ENCODE results near the gene PTPMT1. TPM values are rescaled to one million over a fixed set of nuclear protein-coding genes. Genes with fewer than 3 reads are reported as not detected.

The PTPMT1 gene
- total RNA-seq, 2 donors from 2014 or later, result 20.4 to 37.5 TPM

GRCh38 chr11:47616726-47617416, 51.5 kb downstream of the PTPMT1 start:
- peak overlapping the region in 1 of 2 donors; percentile 22 for H3K27ac Mint-ChIP-seq
- H3K9me3 Mint-ChIP-seq, result no peaks in the 10 kb centered on the region
- ATAC-seq (no peak), DNase-seq (ENCODE audit: low spot score in 2 of 2) (no peak)
- H3K36me3 Mint-ChIP-seq, result peaks cover 0 to 5% of the 10 kb centered on the region in 2 donors

DNA sequence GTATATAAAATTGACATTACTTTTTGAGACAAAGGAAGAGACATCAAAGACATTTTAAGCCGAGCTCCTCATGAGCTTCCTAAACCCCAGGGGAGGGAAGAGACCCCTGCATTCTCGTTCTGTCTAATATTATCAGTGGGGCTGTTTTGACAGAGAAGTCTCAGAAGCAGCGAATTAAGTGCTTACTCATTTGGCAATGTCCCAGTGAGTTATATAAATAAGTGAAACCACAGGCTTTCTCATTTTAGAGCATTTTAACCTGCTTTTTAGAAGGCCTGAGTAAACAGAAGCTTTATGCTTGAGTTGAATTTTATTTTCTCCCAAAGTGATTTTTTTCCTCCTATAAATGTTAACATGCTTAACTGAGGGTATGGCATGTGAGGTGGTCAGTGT, 52.0 kb downstream of the PTPMT1 start:
- ATAC-seq (no peak), DNase-seq (ENCODE audit: low spot score in 2 of 2) (no peak)
- H3K27ac Mint-ChIP-seq, result no peak overlapping the region
- H3K9me3 Mint-ChIP-seq, result no peaks in the 10 kb centered on the region
- peaks cover 0 to 5% of the 10 kb centered on the region in 2 donors for H3K36me3 Mint-ChIP-seq

DNA sequence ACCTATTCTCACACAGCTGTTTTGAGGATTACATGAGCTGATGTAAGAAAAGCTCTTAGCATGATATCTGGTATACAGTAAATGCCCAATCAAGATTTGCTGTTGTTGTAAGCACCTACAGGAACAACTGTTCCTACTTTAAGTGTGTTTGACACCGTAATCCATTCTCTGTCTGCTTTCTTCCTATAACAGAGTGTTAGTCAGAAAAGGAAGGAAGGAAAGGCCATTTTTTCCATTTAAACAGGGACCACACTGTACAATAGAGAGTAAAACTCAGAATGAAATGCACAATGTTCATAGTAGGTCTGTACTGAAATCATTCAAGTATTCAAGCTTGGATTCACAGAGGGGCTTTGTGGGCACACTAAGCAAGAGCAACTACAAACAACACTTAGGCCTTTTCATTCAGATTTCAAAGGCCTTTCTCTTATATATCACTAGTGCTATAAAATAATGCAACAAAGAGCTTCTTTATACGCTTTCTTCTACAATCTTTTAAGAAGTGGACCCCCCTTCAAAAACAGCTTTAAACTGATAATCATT, 55.5 kb downstream of the PTPMT1 start:
- peak in 1 of 2 donors; percentile 20 for ATAC-seq
- no peak for DNase-seq (ENCODE audit: low spot score in 2 of 2)
- Mint-ChIP-seq H3K36me3 (peaks cover 0 to 11% of the 10 kb centered on the region in 2 donors), H3K9me3 (no peaks in the 10 kb centered on the region), H3K27ac (no peak overlapping the region)

Other genes with a start within 250 kb of the PTPMT1 start
- gene MYBPC3, start 212.9 kb upstream of the PTPMT1 start, total RNA-seq, result not detected
- under 1 TPM in 1 of 2 donors, not detected in 1; 0.20 TPM for gene SPI1, start 187.1 kb upstream of the PTPMT1 start, total RNA-seq
- 10 to 100 TPM; 11.9 to 15.2 TPM for gene SLC39A13, start 157.0 kb upstream of the PTPMT1 start, total RNA-seq
- gene PSMC3, start 139.2 kb upstream of the PTPMT1 start, total RNA-seq, result 100 to 1,000 TPM; 126 to 134 TPM
- gene RAPSN, start 116.5 kb upstream of the PTPMT1 start, total RNA-seq, result under 1 TPM in 1 of 2 donors, not detected in 1; 0.62 TPM
- 100 to 1,000 TPM; 105 to 128 TPM for gene CELF1, start 12.5 kb upstream of the PTPMT1 start, total RNA-seq
- gene KBTBD4, start 13.4 kb downstream of the PTPMT1 start, total RNA-seq, result 10 to 100 TPM; 22.1 to 25.4 TPM
- gene NDUFS3, start 13.5 kb downstream of the PTPMT1 start, total RNA-seq, result 100 to 1,000 TPM; 128 to 158 TPM
- gene FAM180B, start 21.1 kb downstream of the PTPMT1 start, total RNA-seq, result under 1 TPM in 1 of 2 donors, not detected in 1; 0.18 TPM
- gene C1QTNF4, start 28.8 kb downstream of the PTPMT1 start, total RNA-seq, result 1 to 10 TPM in 1 of 2 donors, under 1 TPM in 1; 0.49 to 1.2 TPM
- 100 to 1,000 TPM; 103 to 134 TPM for gene MTCH2, start 77.0 kb downstream of the PTPMT1 start, total RNA-seq
- 1 to 10 TPM; 4.3 to 6.0 TPM for gene AGBL2, start 149.8 kb downstream of the PTPMT1 start, total RNA-seq
- 100 to 1,000 TPM; 130 to 147 TPM for gene FNBP4, start 201.7 kb downstream of the PTPMT1 start, total RNA-seq

Measured in activated naive CD4-positive, alpha-beta T cell treated with anti-CD3 and anti-CD28 coated beads, Interleukin-2, amount 50 U/mL, for 72 hours (primary cell).